GM23338 (cell line): Measurements from ENCODE around the gene NDRG2. TPM values are rescaled to one million over a fixed set of nuclear protein-coding genes. Genes with fewer than 3 reads are reported as not detected.

ENCODE experiments used
- ATAC-seq: fragments of 200-7000 bp; cut with Tn5 transposase; 3 replicates; pipeline ENCODE4 v1.9.1; 2020
- DNase-seq: peaks from one replicate; pipeline ENCODE4 v3.0.0-alpha.2; 2015; ENCODE audit warnings: low spot score
- H2AFZ ChIP-seq: fragments of 200-600 bp; sonication (generic); 2 replicates; pipeline ENCODE4 v1.8.0; 2016; ENCODE audit warnings: antibody characterized with exemption, mild to moderate bottlenecking, moderate library complexity
- H3F3A ChIP-seq: fragments of 200-600 bp; sonication (generic); replicated peaks from 2 replicates; pipeline ENCODE4 v1.8.0; 2017; ENCODE audit warnings: antibody characterized with exemption, mixed run types, low read depth
- H3K27ac ChIP-seq: fragments of 200-600 bp; sonication (generic); 2 replicates; pipeline ENCODE4 v1.6.1; 2016; ENCODE audit warnings: low read depth
- H3K27me3 ChIP-seq: fragments of 200-600 bp; sonication (generic); 2 replicates; pipeline ENCODE4 v1.8.0; 2016; ENCODE audit warnings: mild to moderate bottlenecking, mixed run types, moderate library complexity; ENCODE audit not compliant: insufficient read depth
- H3K36me3 ChIP-seq: fragments of 200-600 bp; sonication (generic); 2 replicates; pipeline ENCODE4 v1.8.0; 2016; ENCODE audit warnings: mild to moderate bottlenecking; ENCODE audit not compliant: insufficient read depth
- H3K4me1 ChIP-seq: fragments of 200-600 bp; sonication (generic); 2 replicates; pipeline ENCODE4 v1.8.0; 2016; ENCODE audit warnings: mild to moderate bottlenecking, moderate library complexity; ENCODE audit not compliant: insufficient read depth
- H3K4me2 ChIP-seq: fragments of 200-600 bp; sonication (generic); 2 replicates; pipeline ENCODE4 v1.7.1; 2017; ENCODE audit warnings: mixed run types
- H3K4me3 ChIP-seq: fragments of 200-600 bp; sonication (generic); 2 replicates; pipeline ENCODE4 v1.6.1; 2016; ENCODE audit warnings: mixed run types
- H3K79me2 ChIP-seq: fragments of 200-600 bp; sonication (generic); replicated peaks from 2 replicates; pipeline ENCODE4 v1.8.0; 2017; ENCODE audit warnings: mild to moderate bottlenecking; ENCODE audit not compliant: insufficient read depth
- H3K9me2 ChIP-seq: fragments of 200-600 bp; sonication (generic); 2 replicates; pipeline ENCODE4 v1.8.0; 2017; ENCODE audit not compliant: insufficient read depth
- H4K20me1 ChIP-seq: fragments of 200-600 bp; sonication (generic); replicated peaks from 2 replicates; pipeline ENCODE4 v1.8.0; 2017; ENCODE audit warnings: mild to moderate bottlenecking; ENCODE audit not compliant: insufficient read depth
- H3K27ac Mint-ChIP-seq: 2 replicates; pipeline ENCODE4 v1.8.0; 2020; ENCODE audit warnings: inconsistent platforms, mild to moderate bottlenecking, moderate library complexity, mixed read lengths
- H3K27me3 Mint-ChIP-seq: 3 replicates; pipeline ENCODE4 v1.8.0; 2022; ENCODE audit warnings: low read depth, mild to moderate bottlenecking, moderate library complexity, mixed read lengths, inconsistent platforms; ENCODE audit not compliant: insufficient read depth, poor library complexity
- H3K36me3 Mint-ChIP-seq: 3 replicates; pipeline ENCODE4 v1.8.0; 2021; ENCODE audit warnings: low read depth, mild to moderate bottlenecking, inconsistent platforms, moderate library complexity, mixed read lengths
- H3K4me1 Mint-ChIP-seq: 3 replicates; pipeline ENCODE4 v1.8.0; 2020; ENCODE audit warnings: mild to moderate bottlenecking, inconsistent platforms, mixed read lengths
- H3K4me3 Mint-ChIP-seq: 3 replicates; pipeline ENCODE4 v1.8.0; 2021; ENCODE audit warnings: moderate library complexity, mild to moderate bottlenecking, inconsistent platforms, mixed read lengths
- H3K9me3 Mint-ChIP-seq: 3 replicates; pipeline ENCODE4 v1.8.0; 2020; ENCODE audit warnings: moderate library complexity, mild to moderate bottlenecking, inconsistent platforms, mixed read lengths
- CREB1 ChIP-seq: fragments of 250-450 bp; sonication (Bioruptor Pico); IDR thresholded peaks from 2 replicates; pipeline ENCODE4 v1.5.0; 2020; ENCODE audit warnings: low read depth, mild to moderate bottlenecking, moderate library complexity
- EZH2 ChIP-seq: fragments of 200-600 bp; sonication (generic); IDR thresholded peaks from one replicate; pipeline ENCODE4 v1.8.0; 2017; ENCODE audit warnings: antibody characterized with exemption, mild to moderate bottlenecking, low read depth; ENCODE audit not compliant: unreplicated experiment
- EZH2phosphoT487 ChIP-seq: fragments of 200-600 bp; sonication (generic); IDR thresholded peaks from one replicate; pipeline ENCODE4 v1.8.1; 2018; ENCODE audit warnings: antibody characterized with exemption; ENCODE audit not compliant: unreplicated experiment
- JUNB ChIP-seq: IDR thresholded peaks from one replicate; pipeline ENCODE4 v1.6.1; 2016; ENCODE audit warnings: antibody characterized with exemption; ENCODE audit not compliant: unreplicated experiment
- STAT1 ChIP-seq: IDR thresholded peaks from one replicate; pipeline ENCODE4 v1.6.1; 2016; ENCODE audit warnings: antibody characterized with exemption; ENCODE audit not compliant: unreplicated experiment
- ZNF331 ChIP-seq: fragments of 250-450 bp; sonication (Bioruptor Pico); IDR thresholded peaks from 2 replicates; pipeline ENCODE4 v1.5.0; 2020; ENCODE audit warnings: low read depth, mild to moderate bottlenecking, moderate library complexity
- ZNF462 ChIP-seq: fragments of 250-450 bp; sonication (Bioruptor Pico); IDR thresholded peaks from 2 replicates; pipeline ENCODE4 v1.5.0; 2020; ENCODE audit warnings: mild to moderate bottlenecking, moderate library complexity
- polyA plus RNA-seq: library from polyadenylated mRNA; unstranded; fragments of >200 nt; fragmentation: Nextera tagmentation; extraction: Ambion mirVana; gene quantifications from 2 replicates; pipeline ENCODE4 v1.2.1, GENCODE V29; 2016
- total RNA-seq: library from RNA; depleted of rRNA; stranded (reverse); fragments of >200 nt; shearing (Covaris generic); gene quantifications from 2 replicates; pipeline ENCODE4 v1.2.3, GENCODE V29; 2014

The NDRG2 gene
- total and polyA plus RNA-seq, 2 experiments from 2014 or later: 8.8 to 20.6 TPM

GRCh38 chr14:20971705-20972021 lies 53.2 kb downstream of the NDRG2 start:
- DNase-seq (no peak), ATAC-seq (no peak; the same call in 1 of the 3 replicates)
- Histone ChIP-seq H3K79me2 (no peaks in the 10 kb centered on the region), H3K27me3 (0 out of 2 replicates have a peak, but pooled peaks cover 4% of the 10 kb centered on the region), H3K4me2 (peak overlapping the region; percentile 64), H3K27ac (no peak overlapping the region), H3K36me3 (no peaks in the 10 kb centered on the region), H4K20me1 (no peaks in the 10 kb centered on the region), H2AFZ (peak overlapping the region; percentile 35), H3K4me1 (peaks cover 7% of the 10 kb centered on the region), H3K4me3 (peak overlapping the region; percentile 74), H3K9me2 (0 out of 2 replicates have a peak, but pooled peaks cover 6% of the 10 kb centered on the region), H3F3A (no peaks in the 10 kb centered on the region)
- peak overlapping the region; percentile 66 for H3K27ac Mint-ChIP-seq
- peaks cover 6% of the 10 kb centered on the region for H3K27me3 Mint-ChIP-seq
- no peak for TF ChIP-seq EZH2
- no peak for TF ChIP-seq ZNF331 (CRISPR knock-in tag)
- TF ChIP-seq EZH2phosphoT487: no peak
- TF ChIP-seq CREB1: no peak
- no peak for TF ChIP-seq STAT1
- TF ChIP-seq ZNF462: no peak
- TF ChIP-seq JUNB: no peak
- no peaks in the 10 kb centered on the region for H3K9me3 Mint-ChIP-seq
- H3K4me1 Mint-ChIP-seq: peaks cover 9% of the 10 kb centered on the region
- peak overlapping the region; percentile 96 for H3K4me3 Mint-ChIP-seq
- H3K36me3 Mint-ChIP-seq: no peaks in the 10 kb centered on the region
